Stimulated activated CD8-positive, alpha-beta memory T cell treated with anti-CD3 and anti-CD28 coated beads, Interleukin-4, amount 100 ng/mL, for 1 hour (primary cell): ENCODE results near the gene BGLAP.

ENCODE experiments used
- DNase-seq, 2 donors: peaks; one replicate each; pipeline ENCODE4 v3.0.0-alpha.2; 2020; ENCODE audit warnings: low read depth in 2 of 2, low spot score in 1 of 2

The BGLAP gene

DNA sequence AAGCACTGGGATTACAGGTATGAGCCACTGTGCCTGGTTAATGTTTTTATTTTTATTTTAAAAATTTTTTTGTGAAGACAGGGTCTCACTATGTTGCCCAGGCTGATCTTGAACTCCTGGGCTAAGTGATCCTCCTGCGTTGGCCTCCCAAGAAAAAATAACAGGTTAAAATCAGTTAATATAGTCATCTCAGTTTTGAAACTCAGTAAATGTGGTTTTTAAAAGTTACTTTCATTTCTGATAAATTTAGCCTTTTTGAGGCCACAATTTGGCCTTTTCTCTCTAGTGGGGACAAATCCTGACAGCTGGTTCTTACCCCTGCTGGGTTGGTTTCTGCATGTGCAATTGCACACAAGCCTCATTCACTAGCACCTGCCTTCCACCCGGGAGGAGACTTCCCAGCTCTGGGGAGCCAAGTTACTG, 15.9 kb upstream of the BGLAP start:
- no peak for DNase-seq

DNA sequence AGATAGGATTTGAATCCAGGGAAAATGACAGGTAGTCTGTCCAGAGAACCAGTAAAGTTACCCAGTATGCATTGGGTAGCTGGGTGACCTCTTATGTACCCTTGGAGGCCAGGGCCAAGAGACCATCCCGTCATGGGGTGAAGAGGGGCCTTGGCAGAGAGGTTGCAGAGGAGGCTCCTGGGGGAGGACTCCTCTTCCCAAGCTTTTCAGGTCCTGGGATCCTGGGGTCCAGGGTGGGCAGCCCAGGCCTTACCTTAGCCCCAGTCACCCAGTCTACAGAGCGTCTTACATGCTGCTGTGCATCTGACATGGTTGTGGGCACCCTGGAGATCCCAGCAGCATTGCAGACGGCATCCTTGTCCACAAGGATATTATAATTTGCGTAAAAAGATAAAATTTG, 15.2 kb upstream of the BGLAP start:
- no peak for DNase-seq

GRCh38 chr1:156228501-156228900, 13.5 kb upstream of the BGLAP start:
- DNase-seq = no peak

DNA sequence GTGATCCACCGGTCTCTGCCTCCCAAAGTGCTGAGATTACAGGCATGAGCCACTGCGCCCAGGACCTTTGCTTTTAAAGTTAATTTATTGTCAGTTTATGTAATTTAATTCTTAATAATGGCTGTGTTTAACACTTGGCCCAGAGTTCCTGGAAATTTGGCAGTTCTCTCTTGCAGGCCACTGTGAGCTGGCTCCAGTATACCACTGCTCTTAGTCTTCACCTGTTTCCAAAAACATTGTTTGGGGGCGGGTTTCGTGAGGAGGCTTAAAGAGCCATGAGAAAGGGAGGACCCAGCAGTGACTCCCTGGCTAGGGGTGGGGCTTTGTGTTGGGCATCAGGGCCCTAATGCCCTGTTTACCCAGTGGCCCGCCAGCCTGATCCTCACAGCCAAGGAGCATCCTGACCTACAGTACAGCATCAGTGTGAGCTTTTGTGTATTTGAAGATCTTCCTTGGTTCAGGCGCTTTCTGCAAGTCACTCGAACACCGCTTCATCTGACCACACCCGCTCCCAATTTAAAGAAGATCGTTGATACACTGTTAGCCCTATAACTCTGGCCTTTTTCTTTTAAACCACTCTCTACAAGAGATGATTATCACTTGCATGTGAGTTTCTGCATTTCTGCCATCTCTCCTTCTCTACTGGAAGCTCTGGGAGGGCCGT, 12.0 kb upstream of the BGLAP start:
- DNase-seq = no peak

DNA sequence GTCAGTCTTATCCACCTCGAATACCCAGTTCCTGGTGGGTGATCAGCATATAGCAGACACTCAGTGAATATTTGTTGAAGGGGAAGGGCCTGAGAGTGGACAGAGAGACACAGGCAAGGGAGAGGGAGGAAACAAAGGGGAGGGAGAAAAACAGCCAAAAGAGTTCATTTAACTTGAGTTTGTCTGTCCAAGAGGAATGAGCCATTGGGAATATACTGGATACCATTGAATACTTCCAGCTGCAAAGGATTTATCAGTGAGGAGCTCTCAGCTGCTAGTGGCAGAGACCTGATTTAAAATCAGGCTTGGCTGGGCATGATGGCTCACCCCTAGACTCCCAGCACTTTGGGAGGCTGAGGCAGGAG, 11.5 kb upstream of the BGLAP start:
- no peak for DNase-seq

- no peak for DNase-seq
These were observed 9.6 kb upstream of the BGLAP start for GRCh38 chr1:156232201-156232894.

GRCh38 chr1:156233426-156234127, 8.4 kb upstream of the BGLAP start:
- DNase-seq = no peak

GRCh38 chr1:156236164-156236563, 5.8 kb upstream of the BGLAP start:
- DNase-seq = no peak

GRCh38 chr1:156238248-156238647, 3.7 kb upstream of the BGLAP start:
- no peak for DNase-seq

- no peak for DNase-seq
These were observed 623 bp upstream of the BGLAP start for GRCh38 chr1:156241311-156241811.

DNA sequence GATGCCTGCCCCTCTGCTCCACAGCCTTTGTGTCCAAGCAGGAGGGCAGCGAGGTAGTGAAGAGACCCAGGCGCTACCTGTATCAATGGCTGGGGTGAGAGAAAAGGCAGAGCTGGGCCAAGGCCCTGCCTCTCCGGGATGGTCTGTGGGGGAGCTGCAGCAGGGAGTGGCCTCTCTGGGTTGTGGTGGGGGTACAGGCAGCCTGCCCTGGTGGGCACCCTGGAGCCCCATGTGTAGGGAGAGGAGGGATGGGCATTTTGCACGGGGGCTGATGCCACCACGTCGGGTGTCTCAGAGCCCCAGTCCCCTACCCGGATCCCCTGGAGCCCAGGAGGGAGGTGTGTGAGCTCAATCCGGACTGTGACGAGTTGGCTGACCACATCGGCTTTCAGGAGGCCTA, 754 bp downstream of the BGLAP start:
- no peak for DNase-seq

DNA sequence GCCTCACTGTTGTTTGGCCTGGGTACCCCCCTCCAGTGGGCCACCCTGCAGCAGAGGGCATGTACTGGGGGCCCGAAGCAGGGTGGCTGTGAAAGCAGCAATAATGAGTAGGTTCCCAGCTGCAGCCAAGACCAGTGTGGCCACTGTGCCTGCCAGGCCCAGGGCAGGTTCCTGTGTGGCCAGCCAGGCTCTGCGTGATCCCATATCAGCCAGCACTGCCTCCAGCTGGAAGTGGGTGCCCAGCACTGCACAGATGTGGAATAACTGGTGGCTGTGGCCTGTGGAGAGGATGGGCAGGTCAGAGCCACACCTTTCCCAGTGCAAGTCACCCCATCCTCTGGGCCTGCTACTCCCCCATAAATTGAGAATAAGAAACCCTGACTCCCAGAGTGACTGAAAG, 2.1 kb downstream of the BGLAP start:
- DNase-seq = no peak

DNA sequence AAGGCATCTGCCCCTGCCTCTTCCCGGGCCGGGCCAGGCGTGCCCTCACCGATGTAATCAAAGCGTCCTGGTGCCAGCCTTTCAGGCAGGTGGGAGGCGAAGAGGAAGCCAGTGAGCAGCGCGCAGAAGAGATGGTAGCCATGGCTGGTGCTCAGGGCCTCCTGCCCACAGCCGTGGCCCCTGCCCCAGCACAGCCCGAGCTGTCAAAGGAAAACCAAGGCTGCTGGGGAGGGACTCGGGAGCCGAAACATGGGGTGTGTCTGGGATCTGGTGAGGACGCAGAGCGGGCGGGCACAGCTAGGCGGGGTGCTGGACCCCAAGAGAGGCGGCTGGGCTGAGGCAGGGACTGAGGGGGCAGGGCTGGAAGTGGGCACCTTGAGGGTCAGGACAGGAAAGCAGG, 2.7 kb downstream of the BGLAP start:
- no peak for DNase-seq

- DNase-seq = no peak
These were observed 3.7 kb downstream of the BGLAP start for GRCh38 chr1:156245451-156246232.

DNA sequence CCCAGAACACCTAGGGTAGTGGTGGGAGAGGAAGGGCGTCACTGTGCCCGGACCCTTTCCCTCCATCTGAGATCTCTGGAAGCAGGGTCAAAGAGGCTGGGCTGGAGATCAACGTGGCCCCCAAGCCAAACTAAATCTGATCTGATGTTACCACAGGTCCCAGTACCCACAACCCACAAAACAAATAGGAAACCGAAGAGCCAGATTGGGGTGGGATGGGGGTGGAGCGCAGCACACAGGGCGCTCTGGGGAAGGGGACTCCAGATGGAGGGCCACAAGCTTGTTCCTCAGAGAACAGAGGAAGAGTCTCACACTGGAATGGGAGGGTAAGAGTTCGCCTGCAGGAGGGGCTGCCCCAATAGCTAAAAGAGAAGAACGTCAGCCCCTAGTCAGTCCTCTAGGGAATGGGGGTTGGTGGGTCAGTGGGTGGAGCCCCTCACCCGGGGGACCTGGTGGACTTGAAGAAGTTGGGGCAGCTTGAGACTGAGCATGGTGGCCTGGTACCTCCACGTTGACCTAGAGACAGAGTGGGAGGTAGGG, 4.3 kb downstream of the BGLAP start:
- no peak for DNase-seq

DNA sequence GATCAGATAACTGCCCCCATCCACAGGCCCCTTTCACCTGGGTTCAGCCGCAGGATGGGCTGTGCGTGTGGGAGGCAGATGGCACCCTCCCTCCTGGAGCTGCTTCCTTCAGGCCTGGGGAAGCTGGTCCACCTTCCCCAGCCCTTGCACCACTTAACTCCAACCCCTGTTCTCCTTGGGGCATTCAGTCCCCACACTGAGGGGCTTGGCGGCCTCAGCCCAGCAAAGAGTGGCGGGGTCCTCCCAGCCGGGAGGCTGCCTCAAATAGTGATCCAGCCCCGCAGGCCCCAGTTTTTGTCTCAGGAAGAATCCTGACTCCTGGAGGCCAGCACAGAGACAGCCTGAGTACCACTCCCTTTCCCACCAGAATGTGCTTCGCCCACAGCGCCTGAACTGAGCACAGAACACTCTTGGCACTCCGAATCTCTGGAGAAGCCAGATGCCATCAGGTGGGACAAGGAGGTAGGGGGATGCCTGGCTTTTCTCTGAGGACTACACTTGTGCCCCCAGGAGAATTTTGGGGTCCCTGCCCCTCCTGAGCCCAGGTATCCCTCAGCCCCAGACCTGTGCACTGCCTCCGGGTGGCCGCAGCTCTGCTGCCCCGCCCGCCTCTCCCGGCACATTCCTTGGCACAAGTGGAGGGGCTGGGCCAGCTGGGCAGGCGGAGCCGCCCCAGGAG, 4.9 kb downstream of the BGLAP start:
- no peak for DNase-seq

GRCh38 chr1:156247460-156248322, 5.7 kb downstream of the BGLAP start, which contains the start of gene PAQR6:
Gene PAQR6 (minus strand): TSS chr1:156248056. CDS start chr1:156246731, 1,325 bp downstream.
- DNase-seq = no peak

GRCh38 chr1:156248323-156248683, 6.3 kb downstream of the BGLAP start:
- no peak for DNase-seq

GRCh38 chr1:156249593-156249992, 7.6 kb downstream of the BGLAP start:
- no peak for DNase-seq

- no peak for DNase-seq
These were observed 9.5 kb downstream of the BGLAP start for GRCh38 chr1:156251527-156251926.
